Activated CD8-positive, alpha-beta memory T cell treated with anti-CD3 and anti-CD28 coated beads, Interleukin-2, amount 50 U/mL, for 4 hours (primary cell): Measurements from ENCODE around the gene NBEA.

Experiments
- DNase-seq: peaks from one replicate; pipeline ENCODE4 v3.0.0-alpha.2; 2020

NBEA gene

GRCh38 chr13:35292329-35292728 is 350.3 kb downstream of the NBEA start:
- no peak for DNase-seq

DNA sequence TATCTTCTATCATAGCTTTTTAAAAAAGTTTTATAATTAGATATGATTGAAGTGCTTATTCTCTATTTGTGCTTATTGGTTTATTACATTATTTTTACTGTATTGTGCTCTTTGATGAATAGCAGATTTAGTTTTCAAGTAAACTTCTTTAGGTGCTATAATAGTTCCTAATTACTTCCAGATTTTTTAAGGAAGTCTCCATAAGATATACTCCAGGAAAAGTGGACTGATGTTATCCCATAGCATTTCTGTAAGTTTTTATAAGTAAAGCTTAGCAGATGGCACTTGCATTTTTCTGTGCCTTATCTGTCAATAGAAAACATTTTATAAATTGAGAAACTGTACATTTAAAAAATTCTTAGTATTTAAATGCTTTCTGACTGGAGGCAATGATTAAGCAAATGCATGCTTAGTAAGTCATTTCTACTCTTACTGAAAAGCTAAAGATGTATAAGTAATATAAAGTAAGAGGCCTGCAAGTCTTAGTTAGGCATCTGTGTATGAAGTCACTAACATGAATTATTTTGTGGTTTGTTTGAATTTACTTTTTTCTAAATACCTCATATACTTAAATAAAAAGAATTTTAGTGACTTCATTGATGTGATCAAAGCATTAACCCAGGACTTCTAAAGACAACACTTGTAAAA is 351.6 kb downstream of the NBEA start:
- DNase-seq = no peak

- no peak for DNase-seq
Measured at GRCh38 chr13:35309706-35310105, 367.6 kb downstream of the NBEA start.

- no peak for DNase-seq
Measured at GRCh38 chr13:35332134-35332533, 390.1 kb downstream of the NBEA start.

DNA sequence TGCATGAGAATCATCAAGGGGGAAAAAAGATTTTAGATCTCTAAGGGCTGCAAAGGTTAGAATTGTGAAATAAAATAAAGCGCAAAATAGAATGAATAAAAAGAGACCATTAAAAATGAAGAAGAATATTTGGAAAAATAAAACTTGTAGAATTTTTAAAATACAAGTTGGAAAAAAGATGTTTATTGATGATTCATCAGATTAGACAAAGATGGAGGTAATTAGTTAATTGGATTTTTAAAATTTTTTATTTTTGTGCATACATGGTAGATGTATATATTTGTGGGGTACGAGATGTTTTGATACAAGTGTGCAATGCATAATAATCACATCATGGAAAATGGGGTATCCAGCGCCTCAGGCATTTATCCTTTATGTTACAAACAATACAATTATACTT is 391.1 kb downstream of the NBEA start:
- DNase-seq = no peak

GRCh38 chr13:35342440-35342839 is 400.4 kb downstream of the NBEA start:
- DNase-seq = no peak

- DNase-seq = no peak
Measured at GRCh38 chr13:35343417-35343816, 401.3 kb downstream of the NBEA start.

- DNase-seq = no peak
Measured at GRCh38 chr13:35345992-35346391, 403.9 kb downstream of the NBEA start.

DNA sequence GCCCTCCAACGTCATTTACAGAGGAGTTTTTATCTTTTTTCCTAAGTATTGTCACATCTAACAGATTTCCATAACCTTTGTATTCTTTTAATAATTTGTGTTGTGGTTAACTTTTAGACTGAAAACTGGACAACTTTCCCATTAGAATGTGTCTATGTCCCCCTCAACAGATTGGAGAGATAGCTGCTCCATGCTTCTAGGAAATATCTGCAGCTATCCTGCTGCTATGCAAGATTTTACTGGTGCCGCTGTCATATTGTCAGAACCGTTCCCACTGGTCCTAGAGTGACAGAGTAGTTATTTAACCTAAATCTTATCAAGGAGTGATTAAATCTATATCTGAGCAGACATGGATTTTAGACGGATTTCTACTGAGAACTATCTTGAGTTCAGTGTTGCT is 404.4 kb downstream of the NBEA start:
- no peak for DNase-seq

DNA sequence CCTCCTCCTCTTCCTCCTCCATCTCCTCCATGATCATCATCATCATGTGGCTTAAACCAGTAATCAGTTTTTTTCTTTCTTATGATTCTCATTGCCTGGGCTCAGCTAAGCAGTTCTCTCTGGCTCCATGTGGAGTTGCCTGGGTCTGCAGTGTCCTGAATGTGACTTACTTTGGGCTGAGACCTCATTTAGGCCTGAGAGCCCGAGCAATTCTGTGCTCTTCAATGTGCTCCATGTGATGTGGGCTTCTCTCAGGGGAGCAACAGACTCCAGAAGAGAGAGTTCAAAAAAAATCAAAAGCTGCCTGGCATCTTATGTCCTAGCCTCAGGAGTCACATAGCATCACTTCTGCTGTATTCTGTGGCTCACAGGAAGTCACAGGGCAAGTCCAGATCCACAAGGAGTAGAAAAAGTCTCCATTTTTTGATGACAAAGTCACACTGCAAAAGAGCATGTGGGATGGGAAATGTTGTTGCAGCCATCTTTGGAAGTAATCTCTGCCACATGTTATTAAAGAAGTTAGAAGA is 405.7 kb downstream of the NBEA start:
- DNase-seq = no peak

DNA sequence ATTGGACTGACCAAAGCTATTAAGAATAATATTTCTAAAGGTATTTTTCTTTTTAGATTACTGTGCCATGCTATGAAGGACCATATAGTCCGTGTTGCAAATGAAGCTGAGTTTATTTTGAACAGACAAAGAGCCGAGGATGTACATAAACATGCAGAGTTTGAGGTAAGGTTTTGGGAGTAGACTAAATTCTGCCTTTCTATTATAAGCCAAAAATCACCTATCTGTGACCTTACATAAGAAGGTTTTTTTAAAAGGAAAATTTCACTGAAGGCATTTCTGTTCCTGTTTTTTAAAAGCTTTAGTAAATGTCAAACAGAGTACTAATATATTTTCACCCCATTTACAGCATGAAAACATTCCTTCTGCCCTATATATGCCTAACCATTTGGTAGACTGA is 407.0 kb downstream of the NBEA start:
- no peak for DNase-seq

DNA sequence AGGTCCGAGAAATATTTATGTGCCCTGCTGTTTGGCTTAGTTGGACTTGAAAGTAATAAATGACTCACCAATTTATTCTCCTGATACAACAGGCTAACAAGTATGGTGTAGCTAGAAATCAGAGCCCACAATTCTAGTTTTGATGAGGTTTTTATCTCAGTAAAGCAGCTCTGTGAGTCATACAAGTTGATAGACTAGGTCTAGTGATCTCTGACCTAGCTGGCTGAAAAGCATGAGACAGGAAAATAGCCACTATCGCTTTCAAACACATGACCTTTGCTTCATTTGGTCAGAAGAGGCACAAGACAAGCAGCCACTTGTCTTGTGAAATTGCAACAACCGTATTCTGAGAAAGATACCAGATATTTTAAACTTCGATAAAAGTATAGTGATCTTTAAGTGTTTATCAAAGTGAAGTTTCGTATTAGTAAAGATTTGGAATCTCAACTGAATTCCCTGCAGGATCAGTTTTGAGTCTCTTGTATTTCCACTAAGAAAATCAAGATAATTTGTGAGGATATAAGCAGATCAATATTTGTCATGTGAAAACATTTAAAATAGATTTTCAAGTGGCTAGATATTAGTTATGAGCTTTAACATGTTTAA is 407.7 kb downstream of the NBEA start:
- DNase-seq = no peak

DNA sequence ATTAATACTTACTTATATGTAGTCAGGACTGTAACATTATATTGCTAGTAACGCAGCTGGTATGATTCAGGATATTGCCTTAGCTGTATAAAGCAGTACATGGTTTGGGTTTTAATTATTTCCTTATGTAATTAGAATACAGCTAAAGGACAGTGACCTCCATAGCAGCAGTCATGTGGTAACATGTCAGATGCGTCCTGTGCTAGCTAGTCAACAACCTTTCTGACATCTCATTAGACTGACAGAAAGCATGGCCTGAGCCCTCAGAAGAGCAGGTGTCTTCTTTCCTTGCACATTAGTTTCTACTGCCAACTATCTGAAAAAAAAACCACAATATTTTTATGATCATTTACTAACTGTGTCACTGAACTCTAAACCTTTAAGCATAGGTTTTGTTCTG is 412.2 kb downstream of the NBEA start:
- DNase-seq = no peak

GRCh38 chr13:35354882-35355281 is 412.8 kb downstream of the NBEA start:
- no peak for DNase-seq

- DNase-seq = no peak
Measured at GRCh38 chr13:35356572-35356971, 414.5 kb downstream of the NBEA start.

DNA sequence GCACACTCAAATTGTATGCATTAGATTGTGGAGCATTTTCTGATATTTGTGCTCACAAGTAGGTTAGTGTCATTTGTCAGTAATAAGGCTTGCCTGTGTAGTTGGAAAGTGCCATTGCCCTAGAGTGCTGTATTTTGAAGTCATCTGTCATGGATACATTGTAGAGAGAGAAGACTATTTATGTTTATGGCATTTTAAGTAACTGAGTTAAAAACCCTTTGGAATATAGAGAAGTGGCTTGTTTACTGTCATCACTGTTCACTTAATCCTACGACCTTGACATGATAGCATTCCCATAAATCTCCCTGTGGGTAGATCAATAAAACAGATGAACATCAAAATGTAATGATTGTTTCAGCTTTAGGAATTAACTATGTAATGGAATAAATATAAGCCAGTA is 423.8 kb downstream of the NBEA start:
- no peak for DNase-seq

DNA sequence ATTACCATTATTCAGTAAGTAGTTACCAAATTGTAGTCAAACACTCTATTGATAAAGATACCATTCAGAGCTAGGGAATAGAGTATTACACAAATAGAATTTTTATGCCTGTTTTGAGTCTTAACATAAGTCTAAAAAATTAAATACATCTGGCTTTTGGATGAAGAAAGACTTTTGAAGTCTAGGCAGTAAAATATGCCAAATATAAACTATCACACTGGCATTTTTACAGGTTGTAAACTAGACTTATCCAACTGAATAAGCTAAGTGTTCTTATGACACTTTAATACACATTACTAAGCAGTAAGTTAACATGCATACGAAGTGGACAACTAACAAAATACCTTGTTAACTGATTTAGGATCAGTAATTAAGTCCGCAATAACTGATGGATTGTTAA is 425.5 kb downstream of the NBEA start:
- DNase-seq = no peak

DNA sequence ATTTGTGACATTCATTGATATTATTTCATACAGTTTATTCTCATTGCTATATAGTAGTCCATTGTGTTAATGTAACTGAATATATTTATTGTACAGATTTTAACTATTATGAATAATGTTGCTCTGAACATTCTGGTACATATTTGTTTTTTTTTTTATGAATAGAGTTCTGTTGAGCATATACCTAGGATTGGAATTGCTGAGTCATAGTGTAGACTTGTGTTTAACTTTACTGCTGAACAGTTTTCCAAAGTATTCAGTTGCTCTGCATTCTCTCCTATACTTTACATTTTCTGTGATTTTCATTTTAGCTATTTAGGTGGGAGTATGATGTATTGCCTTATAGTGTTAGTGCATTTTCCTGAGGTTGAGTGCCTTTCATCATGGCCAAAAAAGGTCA is 436.9 kb downstream of the NBEA start:
- no peak for DNase-seq

- no peak for DNase-seq
Measured at GRCh38 chr13:35379663-35380062, 437.6 kb downstream of the NBEA start.

DNA sequence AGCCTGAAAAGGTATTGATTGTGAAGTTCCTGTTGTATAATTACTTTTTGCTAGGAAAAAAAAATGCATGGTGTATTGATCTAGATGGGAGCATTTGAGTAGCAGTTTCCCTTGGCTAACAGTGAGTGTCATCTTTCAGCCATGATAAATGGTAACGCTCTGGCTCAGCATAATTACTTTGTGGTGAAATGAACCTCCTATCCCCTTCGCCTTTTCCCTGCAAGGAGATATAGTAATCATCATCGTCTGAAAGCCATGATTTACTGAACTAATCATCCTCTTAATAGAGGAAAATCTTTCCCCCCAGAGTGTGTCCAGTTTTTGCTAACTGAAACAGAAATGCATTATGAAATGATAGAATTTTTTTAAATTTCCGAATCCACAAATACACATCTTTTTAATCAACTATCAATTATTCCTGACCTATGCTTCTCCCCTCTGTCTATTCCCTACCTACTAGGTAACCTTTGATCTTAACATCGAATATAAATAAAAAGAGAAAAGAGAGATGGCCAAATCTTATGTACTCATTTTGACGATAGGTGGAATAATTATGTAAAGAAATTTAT is 445.7 kb downstream of the NBEA start:
- DNase-seq = no peak

DNA sequence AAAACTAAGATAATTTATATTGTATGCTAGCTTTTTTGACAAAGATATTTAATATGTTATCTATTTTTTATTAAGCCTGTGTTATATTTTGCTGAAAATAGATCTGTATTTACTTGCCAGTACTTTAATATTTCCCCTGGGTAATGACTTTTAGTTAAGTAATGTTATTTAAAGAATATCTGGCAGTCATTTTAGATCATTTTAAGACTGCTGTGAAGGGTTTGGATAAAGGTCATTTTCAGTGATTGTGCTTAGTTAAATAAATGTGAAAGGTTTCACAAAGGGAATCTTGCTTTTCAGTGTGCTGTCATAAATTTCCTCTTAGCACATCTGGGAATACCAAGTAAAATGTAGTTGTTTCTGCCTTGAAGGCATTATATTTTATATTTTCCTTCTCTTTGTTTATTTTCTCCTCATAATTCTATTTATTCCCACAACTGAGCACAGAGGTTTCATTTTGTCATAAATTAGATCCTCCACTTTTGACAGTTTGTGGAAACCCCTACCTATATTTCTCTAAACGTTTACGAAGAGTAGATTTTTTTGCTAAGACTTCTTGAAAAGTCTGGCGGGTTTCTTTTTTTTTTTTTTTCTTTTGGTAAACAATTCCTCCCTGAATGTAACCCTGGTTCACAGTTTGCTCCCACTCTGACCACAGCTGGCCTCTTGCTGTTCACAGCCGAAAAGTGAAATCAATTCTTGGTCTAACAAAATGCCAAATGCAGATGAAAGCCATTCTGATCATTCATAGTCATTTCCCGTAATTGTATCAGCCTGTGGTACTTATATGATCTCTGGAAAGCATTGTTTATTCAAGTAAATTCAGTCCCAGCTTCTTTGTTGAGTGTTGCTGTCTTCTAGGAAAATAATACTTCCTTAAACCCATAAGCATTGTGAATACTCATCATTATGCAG is 446.6 kb downstream of the NBEA start:
- DNase-seq = no peak

DNA sequence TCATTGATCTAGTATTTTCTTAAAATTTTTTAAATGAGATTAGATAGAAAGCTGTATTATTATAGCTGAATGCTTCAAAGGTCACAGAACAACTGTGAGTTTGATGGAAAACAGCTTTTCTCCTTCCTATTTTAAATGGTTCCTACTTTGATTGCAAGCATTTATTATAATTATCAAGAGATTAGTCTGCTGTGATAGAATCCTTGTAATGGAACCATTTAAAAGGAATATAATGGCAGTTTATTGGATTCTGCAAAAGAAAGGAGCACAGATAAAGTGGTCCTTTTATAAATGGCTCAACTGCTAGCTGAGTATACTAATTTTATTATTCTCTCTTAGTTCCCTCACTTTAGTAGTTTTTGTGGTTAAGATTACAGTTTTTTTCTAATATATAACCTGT is 447.5 kb downstream of the NBEA start:
- no peak for DNase-seq

DNA sequence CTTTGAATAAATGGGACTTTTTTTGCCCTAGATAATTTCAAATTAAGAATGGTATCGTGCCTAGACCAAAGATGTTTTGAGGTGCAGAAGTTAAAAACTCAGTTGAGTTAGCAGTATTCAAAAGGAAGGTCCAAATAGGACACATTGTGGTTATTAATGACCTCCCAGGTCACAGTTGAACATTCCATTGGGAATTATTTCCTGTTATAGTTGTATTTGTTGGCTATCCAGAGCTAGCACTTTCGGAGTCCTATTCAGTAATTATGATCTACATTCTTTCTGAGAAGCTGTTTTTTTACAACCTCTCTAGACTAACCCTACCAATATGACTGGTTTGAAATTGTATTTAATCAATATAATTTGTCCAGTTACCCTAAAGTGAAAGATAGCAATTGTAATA is 450.7 kb downstream of the NBEA start:
- DNase-seq = no peak

- DNase-seq = no peak
Measured at GRCh38 chr13:35393886-35394285, 451.8 kb downstream of the NBEA start.
